Vagina (tissue), 2 donors: ENCODE measurements around the gene TIE1. TPM values are rescaled to one million over a fixed set of nuclear protein-coding genes. Genes with fewer than 3 reads are reported as not detected.

Source experiments
- DNase-seq, 2 donors: peaks; one replicate each; pipeline ENCODE4 v3.0.0-alpha.2; 2017; ENCODE audit errors: extremely low spot score in 2 of 2
- H3K27ac ChIP-seq: fragments of 200-600 bp; sonication (generic); one replicate; pipeline ENCODE4 v1.5.1; 2019
- H3K27me3 ChIP-seq: fragments of 200-600 bp; sonication (generic); one replicate; pipeline ENCODE4 v1.5.1; 2019
- H3K36me3 ChIP-seq, 2 donors: fragments of 200-600 bp; sonication (generic); one replicate each; pipeline ENCODE4 v1.5.1; 2017 to 2019
- H3K4me1 ChIP-seq: fragments of 200-600 bp; sonication (generic); one replicate; pipeline ENCODE4 v1.5.1; 2019
- H3K4me3 ChIP-seq, 2 donors: fragments of 200-600 bp; sonication (generic); 1 replicate in 1 of 2; 2 replicates in 1 of 2; pipeline ENCODE4 v1.5.1; 2016 to 2019
- H3K9me3 ChIP-seq: fragments of 200-600 bp; sonication (generic); one replicate; pipeline ENCODE4 v1.5.1; 2019
- POLR2A ChIP-seq, 2 donors: fragments of 450-650 bp; IDR thresholded peaks; one replicate each; pipeline ENCODE4 v1.6.1; 2017; ENCODE audit warnings: antibody characterized with exemption in 2 of 2, mild to moderate bottlenecking in 2 of 2, moderate library complexity in 2 of 2
- POLR2AphosphoS5 ChIP-seq, 2 donors: sonication (generic); formaldehyde crosslinking; IDR thresholded peaks; one replicate each; pipeline ENCODE4 v1.9.0; 2017; ENCODE audit warnings: antibody characterized with exemption in 2 of 2, mild to moderate bottlenecking in 2 of 2, low read depth in 1 of 2; ENCODE audit not compliant: insufficient read depth in 1 of 2
- intact Hi-C: fragments of 100-400 bp; cut with DNase I; formaldehyde crosslinking; loops from one replicate; pipeline ENCODE4 v1.15.1; 2023
- total RNA-seq: library from RNA; depleted of rRNA; stranded (reverse); fragments of >200 nt; gene quantifications from one replicate; pipeline ENCODE4 v1.2.3, GENCODE V29; 2016
- TF ChIP-seq, protein P1 (sequence below), 3 experiments: fragments of 450-650 bp in 2 of 3; fragments of 200-600 bp in 1 of 3; sonication (generic) in 1 of 3; IDR thresholded peaks; one replicate each; pipeline ENCODE4 v1.5.1; 2017 to 2019; ENCODE audit warnings: antibody characterized with exemption in 3 of 3, mild to moderate bottlenecking in 2 of 3, moderate library complexity in 2 of 3

TIE1 gene
- total RNA-seq, 1 donor from 2014 or later, result 36.1 TPM

GRCh38 chr1:43349594-43350306 is 49.0 kb downstream of the TIE1 start:
- H3K9me3 ChIP-seq, result no peaks in the 10 kb centered on the region
- intact Hi-C loops, result no loop called here
- TF ChIP-seq, protein P1, sequence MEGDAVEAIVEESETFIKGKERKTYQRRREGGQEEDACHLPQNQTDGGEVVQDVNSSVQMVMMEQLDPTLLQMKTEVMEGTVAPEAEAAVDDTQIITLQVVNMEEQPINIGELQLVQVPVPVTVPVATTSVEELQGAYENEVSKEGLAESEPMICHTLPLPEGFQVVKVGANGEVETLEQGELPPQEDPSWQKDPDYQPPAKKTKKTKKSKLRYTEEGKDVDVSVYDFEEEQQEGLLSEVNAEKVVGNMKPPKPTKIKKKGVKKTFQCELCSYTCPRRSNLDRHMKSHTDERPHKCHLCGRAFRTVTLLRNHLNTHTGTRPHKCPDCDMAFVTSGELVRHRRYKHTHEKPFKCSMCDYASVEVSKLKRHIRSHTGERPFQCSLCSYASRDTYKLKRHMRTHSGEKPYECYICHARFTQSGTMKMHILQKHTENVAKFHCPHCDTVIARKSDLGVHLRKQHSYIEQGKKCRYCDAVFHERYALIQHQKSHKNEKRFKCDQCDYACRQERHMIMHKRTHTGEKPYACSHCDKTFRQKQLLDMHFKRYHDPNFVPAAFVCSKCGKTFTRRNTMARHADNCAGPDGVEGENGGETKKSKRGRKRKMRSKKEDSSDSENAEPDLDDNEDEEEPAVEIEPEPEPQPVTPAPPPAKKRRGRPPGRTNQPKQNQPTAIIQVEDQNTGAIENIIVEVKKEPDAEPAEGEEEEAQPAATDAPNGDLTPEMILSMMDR (IDR thresholded peaks at IDR 0.05), result no peak
- TF ChIP-seq POLR2A (IDR thresholded peaks at IDR 0.05), result no peak
- no peak for TF ChIP-seq POLR2AphosphoS5 (IDR thresholded peaks at IDR 0.05; ENCODE audit: insufficient read depth in 1 of 2, low read depth in 1 of 2)
- DNase-seq, result no peak
- H3K27me3 ChIP-seq, result no peaks in the 10 kb centered on the region
- H3K4me1 ChIP-seq, result peaks cover 18% of the 10 kb centered on the region
- H3K27ac ChIP-seq, result peak overlapping the region; percentile 86
- peak overlapping the region; percentile 51 for H3K4me3 ChIP-seq
- no peaks in the 10 kb centered on the region for H3K36me3 ChIP-seq

DNA sequence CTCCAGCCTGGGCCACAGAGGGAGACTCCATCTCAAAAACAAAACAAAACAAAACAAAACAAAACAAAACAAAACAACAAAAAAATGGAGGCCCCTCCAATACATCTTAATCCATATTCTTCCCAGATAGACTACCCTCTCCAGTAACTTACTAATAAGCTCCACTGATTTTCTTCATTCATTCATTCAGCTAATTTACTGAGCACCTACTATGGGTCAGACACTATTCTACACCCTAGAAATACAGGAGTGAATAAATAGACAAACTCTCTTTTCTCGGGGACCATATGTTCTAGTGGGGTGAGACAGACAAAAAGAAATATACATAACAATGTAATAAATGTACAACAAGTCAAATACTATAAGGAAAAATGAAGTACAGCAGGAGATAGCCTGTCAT is 50.2 kb downstream of the TIE1 start:
- H3K4me3 ChIP-seq, result no peak overlapping the region
- no peaks in the 10 kb centered on the region for H3K9me3 ChIP-seq
- H3K27ac ChIP-seq, result no peak overlapping the region
- H3K27me3 ChIP-seq, result no peaks in the 10 kb centered on the region
- H3K4me1 ChIP-seq, result peaks cover 18% of the 10 kb centered on the region
- intact Hi-C loops, result no loop called here
- no peaks in the 10 kb centered on the region for H3K36me3 ChIP-seq
- TF ChIP-seq POLR2AphosphoS5 (IDR thresholded peaks at IDR 0.05; ENCODE audit: insufficient read depth in 1 of 2, low read depth in 1 of 2) (no peak), POLR2A (IDR thresholded peaks at IDR 0.05) (no peak)
- TF ChIP-seq, protein P1 (IDR thresholded peaks at IDR 0.05), result no peak
- no peak for DNase-seq

- no peak for DNase-seq
- H3K27me3 ChIP-seq, result no peaks in the 10 kb centered on the region
- H3K4me1 ChIP-seq, result peaks cover 18% of the 10 kb centered on the region
- no peak for TF ChIP-seq POLR2A (IDR thresholded peaks at IDR 0.05)
- TF ChIP-seq POLR2AphosphoS5 (IDR thresholded peaks at IDR 0.05; ENCODE audit: insufficient read depth in 1 of 2, low read depth in 1 of 2), result no peak
- TF ChIP-seq, protein P1 (IDR thresholded peaks at IDR 0.05), result no peak
- no peak overlapping the region for H3K4me3 ChIP-seq
- no peaks in the 10 kb centered on the region for H3K36me3 ChIP-seq
- no peaks in the 10 kb centered on the region for H3K9me3 ChIP-seq
- intact Hi-C loops, result no loop called here
- H3K27ac ChIP-seq, result no peak overlapping the region
Measured at GRCh38 chr1:43351421-43352350, 50.9 kb downstream of the TIE1 start.

GRCh38 chr1:43352351-43352705 is 51.5 kb downstream of the TIE1 start:
- no peak for DNase-seq
- no peak overlapping the region for H3K4me3 ChIP-seq
- intact Hi-C loops, result no loop called here
- H3K9me3 ChIP-seq, result no peaks in the 10 kb centered on the region
- H3K4me1 ChIP-seq, result peaks cover 18% of the 10 kb centered on the region
- H3K36me3 ChIP-seq, result no peaks in the 10 kb centered on the region
- TF ChIP-seq, protein P1 (IDR thresholded peaks at IDR 0.05), result no peak
- H3K27me3 ChIP-seq, result no peaks in the 10 kb centered on the region
- H3K27ac ChIP-seq, result no peak overlapping the region

- Histone ChIP-seq H3K4me3 (no peak overlapping the region), H3K27me3 (no peaks in the 10 kb centered on the region), H3K9me3 (no peaks in the 10 kb centered on the region), H3K4me1 (peaks cover 23% of the 10 kb centered on the region), H3K27ac (no peak overlapping the region), H3K36me3 (no peaks in the 10 kb centered on the region)
- TF ChIP-seq POLR2A (IDR thresholded peaks at IDR 0.05) (no peak), POLR2AphosphoS5 (IDR thresholded peaks at IDR 0.05; ENCODE audit: insufficient read depth in 1 of 2, low read depth in 1 of 2) (no peak)
- TF ChIP-seq, protein P1 (IDR thresholded peaks at IDR 0.05), result no peak
- intact Hi-C loops, result no loop called here
- DNase-seq, result no peak
Measured at GRCh38 chr1:43352881-43353280, 52.1 kb downstream of the TIE1 start.
